HL-60 (cell line): ENCODE data around the gene KCTD8.

Experiments
- DNase-seq, 2 experiments: peaks; one replicate each; pipeline ENCODE4 v3.0.0-alpha.2; 2010 to 2020; ENCODE audit warnings: low read depth in 1 of 2, low spot score in 1 of 2
- H3K27ac ChIP-seq: fragments of 250-450 bp; sonication (Bioruptor Pico); replicated peaks from 2 replicates; pipeline ENCODE4 v1.5.1; 2020; ENCODE audit warnings: mild to moderate bottlenecking, moderate library complexity
- H3K27me3 ChIP-seq: fragments of 250-450 bp; sonication (Bioruptor Pico); 2 replicates; pipeline ENCODE4 v1.5.1; 2021; ENCODE audit warnings: mild to moderate bottlenecking, moderate library complexity; ENCODE audit not compliant: insufficient read depth, poor library complexity, severe bottlenecking
- H3K4me3 ChIP-seq: replicated peaks from 2 replicates; pipeline ENCODE4 v1.5.1; 2011; ENCODE audit warnings: mild to moderate bottlenecking, control low read depth, low read length; ENCODE audit not compliant: insufficient read depth
- GABPA ChIP-seq: IDR thresholded peaks from 2 replicates; pipeline ENCODE4 v1.6.1; 2012; ENCODE audit warnings: low read depth
- POLR2AphosphoS5 ChIP-seq: IDR thresholded peaks from 2 replicates; pipeline ENCODE4 v1.6.1; 2012; ENCODE audit warnings: low read depth
- SPI1 ChIP-seq: IDR thresholded peaks from 2 replicates; pipeline ENCODE4 v1.6.1; 2012; ENCODE audit warnings: low read depth, mild to moderate bottlenecking, borderline replicate concordance
- TF ChIP-seq, protein P1 (sequence below): IDR thresholded peaks from 2 replicates; pipeline ENCODE4 v1.6.1; 2012; ENCODE audit warnings: low read depth; ENCODE audit not compliant: insufficient replicate concordance
- TF ChIP-seq, protein P2 (sequence below): IDR thresholded peaks from one replicate; pipeline ENCODE4 v1.5.1; 2011; ENCODE audit warnings: low read length, control low read depth, inconsistent platforms; ENCODE audit not compliant: insufficient read depth

KCTD8 gene

DNA sequence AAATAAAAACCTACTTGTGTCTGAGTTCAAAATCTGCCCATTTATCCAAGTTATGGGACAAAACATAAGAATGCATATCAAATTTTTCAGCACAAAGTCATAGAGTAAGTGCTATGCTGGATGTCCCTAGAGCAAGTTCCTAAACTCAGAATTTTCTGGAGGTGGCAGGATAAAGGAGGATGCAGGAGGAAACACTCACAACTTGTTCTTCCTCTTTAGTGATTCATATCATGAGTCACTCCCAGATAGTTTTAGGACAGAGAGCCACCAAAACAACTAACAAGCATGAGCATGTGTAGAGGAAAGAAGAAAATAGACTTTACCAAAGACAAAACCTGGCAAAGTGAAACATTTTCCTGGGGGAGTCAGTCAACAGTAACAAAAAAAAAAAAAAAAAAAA, 302.7 kb downstream of the KCTD8 start:
- TF ChIP-seq GABPA = no peak
- TF ChIP-seq, protein P1, sequence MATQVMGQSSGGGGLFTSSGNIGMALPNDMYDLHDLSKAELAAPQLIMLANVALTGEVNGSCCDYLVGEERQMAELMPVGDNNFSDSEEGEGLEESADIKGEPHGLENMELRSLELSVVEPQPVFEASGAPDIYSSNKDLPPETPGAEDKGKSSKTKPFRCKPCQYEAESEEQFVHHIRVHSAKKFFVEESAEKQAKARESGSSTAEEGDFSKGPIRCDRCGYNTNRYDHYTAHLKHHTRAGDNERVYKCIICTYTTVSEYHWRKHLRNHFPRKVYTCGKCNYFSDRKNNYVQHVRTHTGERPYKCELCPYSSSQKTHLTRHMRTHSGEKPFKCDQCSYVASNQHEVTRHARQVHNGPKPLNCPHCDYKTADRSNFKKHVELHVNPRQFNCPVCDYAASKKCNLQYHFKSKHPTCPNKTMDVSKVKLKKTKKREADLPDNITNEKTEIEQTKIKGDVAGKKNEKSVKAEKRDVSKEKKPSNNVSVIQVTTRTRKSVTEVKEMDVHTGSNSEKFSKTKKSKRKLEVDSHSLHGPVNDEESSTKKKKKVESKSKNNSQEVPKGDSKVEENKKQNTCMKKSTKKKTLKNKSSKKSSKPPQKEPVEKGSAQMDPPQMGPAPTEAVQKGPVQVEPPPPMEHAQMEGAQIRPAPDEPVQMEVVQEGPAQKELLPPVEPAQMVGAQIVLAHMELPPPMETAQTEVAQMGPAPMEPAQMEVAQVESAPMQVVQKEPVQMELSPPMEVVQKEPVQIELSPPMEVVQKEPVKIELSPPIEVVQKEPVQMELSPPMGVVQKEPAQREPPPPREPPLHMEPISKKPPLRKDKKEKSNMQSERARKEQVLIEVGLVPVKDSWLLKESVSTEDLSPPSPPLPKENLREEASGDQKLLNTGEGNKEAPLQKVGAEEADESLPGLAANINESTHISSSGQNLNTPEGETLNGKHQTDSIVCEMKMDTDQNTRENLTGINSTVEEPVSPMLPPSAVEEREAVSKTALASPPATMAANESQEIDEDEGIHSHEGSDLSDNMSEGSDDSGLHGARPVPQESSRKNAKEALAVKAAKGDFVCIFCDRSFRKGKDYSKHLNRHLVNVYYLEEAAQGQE = no peak
- TF ChIP-seq, protein P2, sequence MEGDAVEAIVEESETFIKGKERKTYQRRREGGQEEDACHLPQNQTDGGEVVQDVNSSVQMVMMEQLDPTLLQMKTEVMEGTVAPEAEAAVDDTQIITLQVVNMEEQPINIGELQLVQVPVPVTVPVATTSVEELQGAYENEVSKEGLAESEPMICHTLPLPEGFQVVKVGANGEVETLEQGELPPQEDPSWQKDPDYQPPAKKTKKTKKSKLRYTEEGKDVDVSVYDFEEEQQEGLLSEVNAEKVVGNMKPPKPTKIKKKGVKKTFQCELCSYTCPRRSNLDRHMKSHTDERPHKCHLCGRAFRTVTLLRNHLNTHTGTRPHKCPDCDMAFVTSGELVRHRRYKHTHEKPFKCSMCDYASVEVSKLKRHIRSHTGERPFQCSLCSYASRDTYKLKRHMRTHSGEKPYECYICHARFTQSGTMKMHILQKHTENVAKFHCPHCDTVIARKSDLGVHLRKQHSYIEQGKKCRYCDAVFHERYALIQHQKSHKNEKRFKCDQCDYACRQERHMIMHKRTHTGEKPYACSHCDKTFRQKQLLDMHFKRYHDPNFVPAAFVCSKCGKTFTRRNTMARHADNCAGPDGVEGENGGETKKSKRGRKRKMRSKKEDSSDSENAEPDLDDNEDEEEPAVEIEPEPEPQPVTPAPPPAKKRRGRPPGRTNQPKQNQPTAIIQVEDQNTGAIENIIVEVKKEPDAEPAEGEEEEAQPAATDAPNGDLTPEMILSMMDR = no peak
- no peak for DNase-seq

DNA sequence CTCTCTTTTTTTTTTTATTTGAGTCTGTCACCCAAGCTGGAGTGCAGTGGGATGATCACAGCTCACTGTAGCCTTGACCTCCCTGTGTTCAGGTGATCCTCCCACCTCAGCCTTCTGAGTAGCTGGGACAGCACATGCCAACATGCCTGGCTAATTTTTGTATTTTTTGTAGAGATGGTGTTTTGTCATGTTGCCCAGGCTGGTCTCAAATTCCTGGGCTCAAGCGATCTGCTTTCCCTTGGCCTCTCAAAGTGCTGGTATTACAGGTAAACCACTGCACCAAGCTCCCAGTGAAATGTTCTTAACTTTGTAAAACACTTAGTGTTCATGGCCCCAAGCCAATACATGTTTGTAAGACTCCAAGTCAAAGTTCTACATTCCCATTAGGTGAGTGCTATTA, 316.1 kb downstream of the KCTD8 start:
- no peak for DNase-seq
- Histone ChIP-seq H3K4me3 (no peak overlapping the region), H3K27ac (no peak overlapping the region), H3K27me3 (no peaks in the 10 kb centered on the region)
- TF ChIP-seq, protein P2 = no peak
- TF ChIP-seq, protein P1 = no peak
- TF ChIP-seq SPI1 (no peak), GABPA (no peak), POLR2AphosphoS5 (no peak)

More for the DNA sequence above, 302.7 kb downstream of the KCTD8 start:
- H3K27me3 ChIP-seq = no peaks in the 10 kb centered on the region
- H3K27ac ChIP-seq = no peak overlapping the region
- no peak overlapping the region for H3K4me3 ChIP-seq
